GM06990 (cell line): ENCODE measurements around the gene CXCL12.

Experiments
- DNase-seq: peaks from one replicate; pipeline ENCODE4 v3.0.0-alpha.2; 2011; ENCODE audit not compliant: insufficient read length; ENCODE audit errors: extremely low read depth
- H3K27me3 ChIP-seq: replicated peaks from 2 replicates; pipeline ENCODE4 v1.6.0; 2011; ENCODE audit warnings: low read length; ENCODE audit not compliant: control insufficient read depth, insufficient read depth
- H3K36me3 ChIP-seq: 2 replicates; pipeline ENCODE4 v1.5.1; 2011; ENCODE audit warnings: low read length; ENCODE audit not compliant: control insufficient read depth, insufficient read depth
- H3K4me3 ChIP-seq: replicated peaks from 2 replicates; pipeline ENCODE4 v1.5.1; 2011; ENCODE audit warnings: low read depth, mild to moderate bottlenecking, control low read depth, low read length
- TF ChIP-seq, protein P1 (sequence below): IDR thresholded peaks from 2 replicates; pipeline ENCODE4 v1.5.1; 2011; ENCODE audit warnings: low read length, control low read depth, mild to moderate bottlenecking, inconsistent platforms; ENCODE audit not compliant: insufficient read depth, poor library complexity, severe bottlenecking

Gene CXCL12

DNA sequence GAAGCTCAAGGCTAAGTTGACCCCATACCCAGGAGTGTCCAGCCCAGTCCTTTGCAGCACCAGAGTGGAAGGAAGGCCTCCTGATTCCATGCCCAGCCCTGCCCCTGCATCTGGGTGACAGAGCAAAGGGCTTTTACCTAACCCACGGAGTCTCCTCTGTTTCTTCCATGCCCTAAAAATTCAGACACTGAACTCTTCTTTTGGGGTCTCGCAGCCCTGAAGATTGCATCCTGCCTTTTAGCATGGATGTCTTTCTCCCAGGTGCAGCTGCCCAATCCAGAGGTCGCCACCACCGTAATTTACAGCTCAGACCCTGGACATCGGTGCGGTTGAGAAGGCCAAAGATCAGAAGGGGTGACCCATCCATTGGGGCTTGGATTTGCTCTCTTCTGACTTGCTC, 50.8 kb downstream of the CXCL12 start:
- Histone ChIP-seq H3K27me3 (no peaks in the 10 kb centered on the region), H3K4me3 (no peak overlapping the region), H3K36me3 (no peaks in the 10 kb centered on the region)
- DNase-seq, result no peak
- TF ChIP-seq, protein P1, sequence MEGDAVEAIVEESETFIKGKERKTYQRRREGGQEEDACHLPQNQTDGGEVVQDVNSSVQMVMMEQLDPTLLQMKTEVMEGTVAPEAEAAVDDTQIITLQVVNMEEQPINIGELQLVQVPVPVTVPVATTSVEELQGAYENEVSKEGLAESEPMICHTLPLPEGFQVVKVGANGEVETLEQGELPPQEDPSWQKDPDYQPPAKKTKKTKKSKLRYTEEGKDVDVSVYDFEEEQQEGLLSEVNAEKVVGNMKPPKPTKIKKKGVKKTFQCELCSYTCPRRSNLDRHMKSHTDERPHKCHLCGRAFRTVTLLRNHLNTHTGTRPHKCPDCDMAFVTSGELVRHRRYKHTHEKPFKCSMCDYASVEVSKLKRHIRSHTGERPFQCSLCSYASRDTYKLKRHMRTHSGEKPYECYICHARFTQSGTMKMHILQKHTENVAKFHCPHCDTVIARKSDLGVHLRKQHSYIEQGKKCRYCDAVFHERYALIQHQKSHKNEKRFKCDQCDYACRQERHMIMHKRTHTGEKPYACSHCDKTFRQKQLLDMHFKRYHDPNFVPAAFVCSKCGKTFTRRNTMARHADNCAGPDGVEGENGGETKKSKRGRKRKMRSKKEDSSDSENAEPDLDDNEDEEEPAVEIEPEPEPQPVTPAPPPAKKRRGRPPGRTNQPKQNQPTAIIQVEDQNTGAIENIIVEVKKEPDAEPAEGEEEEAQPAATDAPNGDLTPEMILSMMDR, result no peak

DNA sequence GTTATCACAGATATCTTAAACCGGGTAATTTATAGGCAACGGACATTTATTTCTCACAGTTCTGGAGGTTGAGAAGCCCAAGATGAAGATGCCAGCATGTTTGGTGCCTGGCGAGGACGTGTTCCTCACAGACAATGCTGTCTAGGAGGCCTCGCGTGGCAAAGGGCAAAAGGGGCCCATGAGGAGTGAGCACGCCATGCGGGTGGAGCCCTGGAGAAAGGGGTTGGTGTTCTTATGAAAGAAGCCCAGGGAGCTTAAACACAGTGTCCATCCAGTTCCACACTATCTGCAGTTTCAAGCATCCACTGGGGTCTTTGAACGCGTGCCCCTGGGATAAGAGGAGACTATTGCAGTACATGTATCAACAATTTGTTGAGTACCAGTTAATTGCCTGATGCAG, 51.4 kb downstream of the CXCL12 start:
- Histone ChIP-seq H3K27me3 (no peaks in the 10 kb centered on the region), H3K4me3 (no peak overlapping the region), H3K36me3 (no peaks in the 10 kb centered on the region)
- TF ChIP-seq, protein P1, result no peak
- no peak for DNase-seq

DNA sequence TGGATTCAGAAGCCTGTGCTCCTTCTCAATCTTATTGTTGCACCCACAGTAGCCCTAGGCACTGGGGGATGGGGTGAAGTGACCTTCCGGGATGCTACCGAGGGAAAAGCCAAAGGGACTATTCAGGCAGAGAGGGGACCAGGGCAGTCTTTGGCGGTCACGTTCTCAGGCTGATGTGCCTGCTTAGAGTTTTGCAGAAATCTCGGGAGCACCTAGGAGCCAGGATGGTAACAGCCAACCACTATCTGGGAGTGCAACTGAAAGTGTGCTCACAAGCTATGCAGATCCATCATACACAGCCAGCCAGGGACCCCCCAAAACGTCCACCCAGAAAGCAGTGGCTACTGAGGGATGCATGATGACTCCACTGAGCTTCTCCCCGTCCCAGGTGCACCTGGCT, 52.4 kb downstream of the CXCL12 start:
- H3K27me3 ChIP-seq, result no peaks in the 10 kb centered on the region
- H3K36me3 ChIP-seq, result no peaks in the 10 kb centered on the region
- no peak for DNase-seq
- H3K4me3 ChIP-seq, result no peak overlapping the region
- TF ChIP-seq, protein P1, result no peak

DNA sequence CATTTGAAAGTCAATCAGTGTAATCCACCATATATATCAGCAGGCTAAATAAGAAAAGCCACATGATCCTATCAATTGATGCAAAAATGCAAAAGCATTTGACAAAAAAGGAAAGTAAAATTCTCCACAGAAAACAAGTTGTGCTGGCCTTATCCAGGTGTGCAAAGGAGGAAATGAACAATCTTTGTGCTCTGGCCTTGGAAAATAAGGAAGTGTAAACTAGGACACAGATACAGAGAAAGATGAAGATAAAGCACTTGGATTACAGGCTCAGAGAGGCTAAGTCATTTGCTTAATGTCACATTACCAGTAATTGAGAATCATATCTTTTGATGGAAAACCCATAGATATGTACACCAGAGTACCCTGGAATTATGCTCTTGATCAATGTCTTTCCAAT, 54.5 kb downstream of the CXCL12 start:
- TF ChIP-seq, protein P1, result no peak
- no peak overlapping the region for H3K4me3 ChIP-seq
- no peaks in the 10 kb centered on the region for H3K36me3 ChIP-seq
- DNase-seq, result no peak
- no peaks in the 10 kb centered on the region for H3K27me3 ChIP-seq

DNA sequence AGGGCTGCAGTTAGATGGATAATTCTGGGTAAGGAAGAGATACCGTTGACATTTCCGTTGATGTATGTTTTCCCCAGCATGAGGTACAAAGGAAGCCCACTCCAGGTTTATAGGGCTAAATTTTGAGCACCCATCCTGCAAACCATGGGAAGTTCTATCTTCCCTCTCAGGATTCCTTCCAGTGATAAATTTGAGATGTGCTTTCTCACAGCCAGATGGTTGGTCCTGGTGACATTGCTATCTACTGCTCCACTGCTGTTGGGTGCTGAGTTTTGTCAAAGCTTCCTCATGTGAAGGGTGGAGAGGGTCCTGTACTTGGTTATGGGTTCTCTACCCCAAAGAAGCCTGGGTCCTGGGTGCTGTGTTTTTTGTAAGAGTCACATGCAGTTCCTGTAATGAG, 57.4 kb downstream of the CXCL12 start:
- Histone ChIP-seq H3K4me3 (no peak overlapping the region), H3K27me3 (no peaks in the 10 kb centered on the region; the same call in 1 of the 2 replicates), H3K36me3 (no peaks in the 10 kb centered on the region)
- no peak for DNase-seq
- TF ChIP-seq, protein P1, result no peak
